HUDEP-2 (cell line): ENCODE measurements around the gene CTDSPL.
"Not testable (repeated sequence)": the region's sequence is repeated elsewhere in the genome, so short reads cannot be mapped to it uniquely, and the experiment has no call there.

ENCODE experiments used
- DNase-seq, 76 experiments: peaks; one replicate each; lab custom pipeline; 2025; ENCODE audit not compliant: unreplicated experiment in 76 of 76; lab: John Stamatoyannopoulos, UW

CTDSPL gene

GRCh38 chr3:37982331-37982730 lies 120.7 kb downstream of the CTDSPL start:
- DNase-seq: no peak

- no peak for DNase-seq
Measured at GRCh38 chr3:37984051-37984450, 122.4 kb downstream of the CTDSPL start.

DNA sequence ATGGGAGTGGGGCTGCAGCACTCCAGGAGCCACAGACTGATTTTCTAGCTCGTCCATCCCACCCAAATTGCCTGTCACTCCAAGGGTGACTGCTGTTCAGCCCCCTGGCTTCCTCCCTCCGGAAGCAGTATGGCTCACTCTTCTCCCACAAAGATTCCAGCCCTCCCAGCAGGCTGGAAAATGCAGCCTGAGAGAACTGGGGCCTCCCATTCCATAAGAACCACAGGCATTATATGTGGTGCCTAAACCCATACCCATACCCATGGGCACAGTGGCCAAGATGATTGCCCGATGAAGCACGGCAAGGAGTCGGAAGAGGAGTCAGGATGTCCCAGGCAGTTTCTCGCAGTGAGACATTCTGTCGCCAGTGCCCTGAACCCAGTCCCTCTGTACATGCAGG lies 122.9 kb downstream of the CTDSPL start:
- no peak for DNase-seq

DNA sequence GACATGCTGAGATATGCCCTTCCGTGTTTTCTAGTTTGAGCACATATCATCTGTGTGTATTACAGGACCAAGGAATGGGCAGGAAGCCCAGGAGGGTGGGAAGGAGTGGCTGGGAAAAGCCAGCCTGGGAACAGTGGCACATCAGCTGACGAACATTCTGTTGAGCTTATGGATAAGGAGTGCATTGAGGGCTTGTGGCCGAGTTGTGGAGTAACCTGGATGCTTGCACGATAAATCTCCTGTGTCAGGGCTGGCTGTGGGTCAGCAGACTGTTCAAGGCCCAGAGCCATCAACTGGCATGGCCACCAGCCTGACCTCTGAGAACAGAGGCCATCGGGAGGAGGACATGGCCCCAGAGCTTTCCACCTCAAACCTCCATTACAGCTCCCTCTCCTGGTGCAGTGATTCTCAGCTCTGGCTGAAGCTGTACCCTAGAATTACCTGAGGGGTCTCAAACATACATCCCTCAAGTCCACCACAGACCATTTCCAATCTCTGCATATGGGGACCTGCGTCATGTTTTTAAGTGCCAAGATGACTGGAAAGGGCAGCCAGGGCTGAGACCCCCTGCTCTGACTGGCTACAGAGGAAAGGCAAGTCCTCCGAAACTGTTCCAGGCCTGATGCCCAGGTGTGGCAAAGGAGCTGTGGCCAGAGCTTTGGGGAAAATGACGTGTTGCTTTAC lies 124.1 kb downstream of the CTDSPL start:
- DNase-seq: no peak

DNA sequence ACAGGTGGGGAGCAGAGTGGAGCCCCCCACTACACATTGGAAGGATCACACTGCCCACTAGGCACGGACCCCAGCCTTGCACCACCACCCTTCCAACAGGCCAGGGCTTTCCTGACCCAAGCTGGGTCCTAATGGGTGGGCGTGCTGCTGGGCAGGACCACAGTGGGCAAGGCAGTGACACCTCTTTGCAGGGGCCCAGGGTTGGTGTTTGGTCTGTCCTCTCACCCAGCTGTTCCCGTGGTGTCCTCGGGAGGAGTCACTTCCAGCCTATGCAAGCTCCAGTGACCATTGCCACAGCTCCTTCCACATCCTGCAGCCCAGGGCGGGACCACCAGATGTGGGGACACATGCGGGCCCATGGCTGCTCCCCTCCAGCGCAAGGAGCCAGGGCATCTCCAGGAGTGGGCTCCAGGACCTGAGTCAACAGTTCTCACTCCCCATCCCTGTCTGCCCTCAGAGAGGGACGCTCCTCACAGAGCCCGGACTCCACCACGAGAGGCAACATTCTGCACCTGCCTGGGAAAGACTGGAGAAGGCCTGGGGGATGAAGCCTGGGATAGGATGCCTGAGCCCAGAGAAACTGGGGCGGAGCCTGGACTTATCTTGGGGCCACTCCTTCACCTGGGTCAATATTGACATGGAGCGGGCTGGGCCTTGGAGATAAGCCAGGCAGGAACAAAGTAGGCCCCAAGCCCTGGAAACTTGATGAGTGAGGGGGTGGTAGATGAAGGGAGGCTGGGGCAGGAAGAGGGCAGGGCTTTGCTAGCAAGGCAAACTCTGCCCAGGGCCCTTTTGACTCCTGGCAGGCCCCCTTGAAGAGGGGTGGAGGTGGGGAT lies 125.0 kb downstream of the CTDSPL start:
- DNase-seq: no peak

DNA sequence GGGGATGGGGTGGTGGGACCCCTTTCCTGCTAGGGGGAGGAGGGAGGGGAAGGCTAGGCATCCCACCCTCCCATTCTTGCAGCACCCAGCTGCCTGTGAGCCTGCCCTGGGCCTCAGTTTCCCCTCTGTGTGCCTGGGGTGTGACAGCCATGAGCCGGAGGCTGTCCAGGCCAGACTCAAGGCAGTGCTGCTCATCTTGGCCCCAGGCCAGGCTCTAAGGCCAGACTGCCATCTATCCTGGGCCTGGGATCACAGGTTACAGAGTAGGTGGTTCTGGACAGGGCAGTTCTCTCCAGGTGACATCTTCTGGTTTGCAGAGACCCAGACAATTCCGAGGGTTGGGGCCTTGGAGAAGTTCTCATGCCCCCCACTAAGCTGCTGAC lies 125.6 kb downstream of the CTDSPL start:
- no peak for DNase-seq

DNA sequence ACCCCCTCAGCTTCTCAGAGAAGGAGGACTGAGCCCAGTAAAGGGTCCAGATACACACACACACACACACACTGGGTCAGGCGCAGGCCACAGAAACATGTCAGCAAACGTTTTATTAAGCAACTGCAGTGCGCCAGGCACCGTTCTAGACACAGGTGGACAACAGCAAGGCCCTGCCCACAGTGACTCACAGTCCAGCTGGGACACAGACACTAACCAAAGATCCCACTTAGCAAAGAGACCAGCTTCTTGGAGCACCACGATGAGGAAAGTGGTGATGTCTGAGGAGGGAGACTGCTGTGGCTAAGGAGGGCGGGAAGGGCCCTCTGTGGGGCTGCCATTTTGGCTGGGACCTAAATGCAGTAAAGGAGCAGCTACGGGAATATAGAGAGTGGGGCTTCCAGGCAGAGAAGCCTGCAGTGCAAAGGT lies 126.1 kb downstream of the CTDSPL start:
- no peak for DNase-seq

GRCh38 chr3:37988376-37988775 lies 126.7 kb downstream of the CTDSPL start:
- DNase-seq: not testable (repeated sequence)

DNA sequence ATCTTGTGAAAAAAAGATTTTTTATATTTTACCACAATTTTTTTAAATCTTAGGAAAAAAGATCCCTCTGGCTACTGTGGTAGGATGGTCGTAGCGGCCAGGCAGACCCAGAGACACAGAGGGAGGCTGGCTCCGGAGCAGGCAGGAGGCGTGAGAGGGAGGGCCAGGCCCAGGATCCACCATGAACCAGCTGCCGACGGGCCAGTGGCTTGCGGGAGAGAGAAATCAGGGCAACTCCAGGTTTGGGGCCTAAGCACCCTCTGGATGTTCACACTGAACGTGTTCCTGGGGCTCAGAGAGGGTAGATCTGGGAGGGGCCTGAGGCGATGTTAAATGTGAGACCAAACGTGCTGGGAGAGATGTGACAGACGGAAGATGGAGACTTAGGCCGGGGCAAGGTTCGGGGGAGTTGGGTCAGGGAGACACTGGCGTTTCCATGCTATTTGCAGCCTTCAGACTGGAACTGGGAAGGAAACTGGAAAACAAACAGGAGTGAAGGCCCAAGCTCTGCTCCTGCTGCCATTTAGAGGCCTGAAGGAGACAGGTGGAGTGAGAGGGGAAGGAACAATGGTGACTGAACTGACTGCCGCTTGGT lies 127.3 kb downstream of the CTDSPL start:
- no peak for DNase-seq

GRCh38 chr3:37989821-37990480 lies 128.3 kb downstream of the CTDSPL start:
- no peak for DNase-seq

GRCh38 chr3:37990527-37990926 lies 128.8 kb downstream of the CTDSPL start, which contains the start of gene VILL:
TSS of gene VILL (plus strand) at chr3:37990786. CDS start at chr3:37993673, 2,887 bp downstream.
- DNase-seq: no peak

DNA sequence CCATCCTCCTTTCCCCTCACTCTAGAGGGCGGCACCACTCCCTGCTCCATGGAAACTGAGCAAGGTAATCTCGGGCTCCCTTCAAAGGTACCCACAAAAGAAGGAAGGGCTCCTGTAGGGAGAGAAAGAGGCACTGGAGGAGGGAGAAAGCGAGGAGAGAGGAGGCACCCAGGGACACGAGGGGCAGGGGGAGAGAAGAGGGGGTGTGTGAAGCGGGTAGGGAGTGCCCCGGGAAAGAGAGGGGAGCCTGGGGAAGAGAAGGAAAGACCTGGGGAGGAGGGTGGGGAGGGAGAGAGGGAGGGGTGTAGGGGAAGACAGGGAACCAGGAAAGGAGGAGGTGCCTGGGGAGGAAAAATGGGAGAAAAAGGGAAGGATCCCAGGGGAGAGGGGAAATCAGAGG lies 129.4 kb downstream of the CTDSPL start:
- no peak for DNase-seq

GRCh38 chr3:37991823-37992222 lies 130.1 kb downstream of the CTDSPL start:
- DNase-seq: no peak

GRCh38 chr3:37992271-37993066 lies 130.8 kb downstream of the CTDSPL start:
- no peak for DNase-seq

DNA sequence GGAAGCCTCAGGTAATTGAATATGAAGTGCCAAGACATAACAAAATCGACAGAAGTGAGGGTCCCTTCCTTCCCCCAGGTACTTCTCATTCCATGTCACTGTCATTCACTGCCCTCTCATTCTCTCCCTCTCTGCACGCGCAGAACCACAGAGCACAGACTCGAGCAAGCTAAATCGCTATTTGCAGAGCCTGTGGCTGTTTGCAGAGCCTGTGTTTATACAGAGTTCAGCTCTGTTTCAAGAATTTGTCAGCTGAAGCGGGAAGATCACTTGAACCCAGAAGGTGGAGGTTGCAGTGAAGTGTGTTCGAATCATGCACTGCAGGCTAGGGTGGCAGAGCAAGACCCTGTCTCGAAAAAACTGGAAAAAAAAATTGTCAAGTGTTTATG lies 131.4 kb downstream of the CTDSPL start:
- DNase-seq: no peak

- DNase-seq: no peak
Measured at GRCh38 chr3:37993460-37993819, 131.8 kb downstream of the CTDSPL start.

DNA sequence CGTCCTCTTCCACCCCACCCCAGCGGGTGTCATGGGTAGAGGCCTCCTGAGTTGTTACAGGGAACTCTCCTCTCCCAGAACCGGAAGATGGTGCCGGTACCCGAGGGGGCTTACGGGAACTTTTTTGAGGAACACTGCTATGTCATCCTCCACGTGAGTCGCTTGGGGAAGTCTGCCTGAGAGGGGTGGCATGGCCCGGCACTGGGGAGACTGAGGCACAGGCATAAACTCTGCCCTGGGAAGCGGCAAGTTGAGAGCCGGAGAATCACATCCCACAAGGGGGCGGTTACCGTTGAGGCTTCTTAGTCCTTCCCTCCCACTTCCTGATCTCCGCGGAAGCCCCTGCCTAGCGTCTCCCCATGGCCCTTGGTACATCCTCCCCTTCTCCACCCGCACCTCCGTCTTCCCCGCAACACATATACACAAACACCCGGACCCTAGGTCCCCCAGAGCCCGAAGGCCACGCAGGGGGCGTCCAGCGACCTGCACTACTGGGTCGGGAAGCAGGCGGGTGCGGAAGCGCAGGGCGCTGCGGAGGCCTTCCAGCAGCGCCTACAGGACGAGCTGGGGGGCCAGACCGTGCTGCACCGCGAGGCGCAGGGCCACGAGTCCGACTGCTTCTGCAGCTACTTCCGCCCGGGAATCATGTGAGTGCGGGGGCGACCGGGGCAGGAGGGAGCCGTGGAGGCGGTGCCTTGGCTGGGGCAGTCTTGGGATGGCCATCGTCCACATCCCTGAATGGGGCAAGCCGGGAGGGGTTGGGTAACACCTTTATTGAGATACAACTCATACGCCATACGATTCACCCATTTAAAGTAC lies 132.3 kb downstream of the CTDSPL start:
- peak in 39 of 76 experiments; percentile 3 to 67 (median 44) for DNase-seq

DNA sequence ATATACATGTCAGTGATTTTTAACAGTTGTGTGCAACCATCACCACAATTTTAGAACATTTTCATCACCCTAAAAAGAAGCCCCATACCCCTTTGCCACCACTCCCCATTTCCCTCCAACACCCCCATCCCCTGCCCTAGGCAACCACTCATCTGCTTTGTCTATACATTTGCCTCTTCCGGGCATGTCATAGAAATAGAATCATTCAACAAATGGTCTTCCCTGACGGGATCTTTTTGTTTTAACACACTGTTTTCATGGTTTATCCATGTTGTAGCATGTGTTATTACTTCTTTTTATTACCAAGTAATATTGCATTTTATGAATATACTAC lies 132.9 kb downstream of the CTDSPL start:
- DNase-seq: no peak
